Stimulated activated CD8-positive, alpha-beta memory T cell treated with anti-CD3 and anti-CD28 coated beads, Interleukin-4, amount 100 ng/mL, for 1 hour (primary cell): Measurements from ENCODE around the gene STC2.

Source experiments
- DNase-seq, 2 donors: peaks; one replicate each; pipeline ENCODE4 v3.0.0-alpha.2; 2020; ENCODE audit warnings: low read depth in 2 of 2, low spot score in 1 of 2

Gene STC2

DNA sequence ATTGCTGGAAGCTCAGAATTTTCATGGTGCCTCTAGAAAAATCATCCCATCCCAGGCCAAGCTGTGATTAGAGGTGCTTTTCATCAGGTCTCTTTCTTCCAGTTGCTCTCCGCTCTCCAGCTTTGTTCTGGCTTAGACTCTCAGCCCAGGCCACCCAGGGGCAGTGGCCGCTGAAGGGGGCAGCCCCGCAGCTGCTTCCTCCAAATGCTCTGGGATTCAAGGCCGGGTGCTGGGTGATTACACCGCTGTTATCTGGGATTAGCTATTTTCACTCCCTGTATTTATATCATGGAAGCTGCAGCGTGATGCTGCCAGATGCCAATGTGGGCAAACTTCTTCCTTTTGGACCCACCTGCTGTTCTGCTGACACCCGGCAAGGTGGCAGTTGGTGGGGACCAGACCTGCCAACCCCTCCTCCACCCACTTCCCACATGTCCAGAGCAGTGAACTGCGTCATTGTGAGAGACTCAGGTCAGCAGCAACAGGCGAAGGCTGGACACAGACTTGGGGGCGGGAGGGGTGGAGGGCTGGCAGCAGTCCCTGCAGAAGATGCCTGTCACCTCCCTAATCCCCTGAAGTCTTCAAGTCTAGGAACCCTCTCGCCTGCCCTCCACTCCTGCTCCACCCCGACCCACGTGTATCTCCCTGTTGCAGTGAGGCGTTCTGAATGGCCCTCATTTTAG lies 59.3 kb downstream of the STC2 start:
- no peak for DNase-seq

DNA sequence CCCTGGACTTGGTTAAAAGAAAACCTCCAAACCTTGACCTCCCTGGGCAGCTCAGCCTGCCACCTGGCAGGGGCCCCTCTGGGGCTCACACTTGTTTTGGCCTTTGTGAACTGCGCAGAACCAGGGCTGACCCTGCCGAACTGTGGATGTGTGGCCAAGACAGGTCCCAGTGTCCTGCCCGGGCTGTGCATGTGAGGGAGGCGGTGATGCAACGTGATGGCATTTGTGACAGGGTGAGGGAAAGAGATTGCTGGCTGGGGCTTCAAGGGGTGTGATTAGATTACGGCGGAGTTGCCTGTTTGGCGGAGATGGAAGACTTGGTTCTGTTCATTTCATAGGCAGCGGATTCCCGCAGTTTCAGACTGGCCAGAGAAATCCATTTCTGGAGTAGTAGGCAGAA lies 62.8 kb downstream of the STC2 start:
- DNase-seq: no peak
